ENCODE data around the gene SLC39A12. TPM values are rescaled to one million over a fixed set of nuclear protein-coding genes. Genes with fewer than 3 reads are reported as not detected.

The SLC39A12 gene
- polyA plus RNA-seq, 2 of the 4 experiments (the other 2 are of a cell fraction), result not detected

GRCh38 chr10:18008986-18009385 lies 57.3 kb downstream of the SLC39A12 start:
- no peaks in the 10 kb centered on the region for H3K9me3 ChIP-seq
- FAIRE-seq (no peak), DNase-seq (ENCODE audit: low read depth in 1 of 2, low spot score in 1 of 2) (no peak), ATAC-seq (no peak)
- no peak overlapping the region for H3K4me2 ChIP-seq
- POLR2A ChIA-PET, result no interaction called here
- TF ChIP-seq HOXA7 (CRISPR knock-in tag; IDR thresholded peaks at IDR 0.05) (no peak), FOXS1 (CRISPR knock-in tag; IDR thresholded peaks at IDR 0.05) (no peak), POLR2AphosphoS2 (conservative IDR thresholded peaks at IDR 0.05; ENCODE audit: low read length) (no peak), SREBF2 (IDR thresholded peaks at IDR 0.05) (no peak), CEBPB (IDR thresholded peaks at IDR 0.05) (no peak), JUNB (IDR thresholded peaks at IDR 0.05) (no peak), MAFK (IDR thresholded peaks at IDR 0.05; ENCODE audit: partially characterized antibody) (no peak), GATA3 (IDR thresholded peaks at IDR 0.05; ENCODE audit: borderline replicate concordance) (no peak), ZNF302 (CRISPR knock-in tag; IDR thresholded peaks at IDR 0.05) (no peak), TP53 (CRISPR knock-in tag; IDR thresholded peaks at IDR 0.05) (no peak), HOXB5 (CRISPR knock-in tag; IDR thresholded peaks at IDR 0.05) (no peak)
- TF ChIP-seq, protein P1, sequence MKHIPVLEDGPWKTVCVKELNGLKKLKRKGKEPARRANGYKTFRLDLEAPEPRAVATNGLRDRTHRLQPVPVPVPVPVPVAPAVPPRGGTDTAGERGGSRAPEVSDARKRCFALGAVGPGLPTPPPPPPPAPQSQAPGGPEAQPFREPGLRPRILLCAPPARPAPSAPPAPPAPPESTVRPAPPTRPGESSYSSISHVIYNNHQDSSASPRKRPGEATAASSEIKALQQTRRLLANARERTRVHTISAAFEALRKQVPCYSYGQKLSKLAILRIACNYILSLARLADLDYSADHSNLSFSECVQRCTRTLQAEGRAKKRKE (CRISPR knock-in tag; IDR thresholded peaks at IDR 0.05; ENCODE audit: low read depth), result no peak
- WGBS (ENCODE audit: missing lambda C conversion rate), result 5% methylated on average over 1 of the region's 1 CpG
- no peak overlapping the region for H3K4me3 ChIP-seq
- no peaks in the 10 kb centered on the region for H3K4me1 ChIP-seq
- CTCF ChIA-PET, result no interaction called here
- no peak overlapping the region for H3K27ac ChIP-seq

DNA sequence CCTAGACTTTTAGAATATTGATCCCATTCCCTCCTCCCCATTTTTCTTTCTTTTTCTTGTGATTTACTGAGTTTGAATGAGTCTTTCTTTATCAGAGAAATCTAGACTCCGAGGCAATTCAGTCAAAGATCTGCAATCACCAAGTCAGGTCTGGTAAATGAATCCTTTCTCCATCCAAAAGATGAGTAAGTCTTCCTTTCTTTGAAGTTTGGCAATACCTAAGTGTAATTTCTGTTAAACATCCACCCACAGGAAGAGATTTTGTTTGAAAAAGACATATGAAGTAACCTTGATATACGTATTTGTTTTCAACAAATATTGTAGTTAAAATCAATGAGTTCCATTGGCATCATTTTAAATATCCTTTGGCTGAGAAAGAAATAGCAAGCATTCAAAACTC lies 58.3 kb downstream of the SLC39A12 start:
- 2% methylated on average over 2 of the region's 2 CpGs for WGBS (ENCODE audit: missing lambda C conversion rate)
- ATAC-seq, result no peak
- DNase-seq (ENCODE audit: low read depth in 1 of 2, low spot score in 1 of 2), result no peak

GRCh38 chr10:18020523-18020922 lies 68.8 kb downstream of the SLC39A12 start:
- ChIA-PET POLR2A (no interaction called here), CTCF (no interaction called here)
- no peak overlapping the region for H3K4me2 ChIP-seq
- no peaks in the 10 kb centered on the region; the same call in 2 of the 3 replicates for H3K9me3 ChIP-seq
- WGBS (ENCODE audit: missing lambda C conversion rate), result 0% methylated on average over 1 of the region's 1 CpG
- no peak overlapping the region for H3K4me3 ChIP-seq
- DNase-seq (ENCODE audit: low read depth in 1 of 2, low spot score in 1 of 2), result no peak
- H3K27ac ChIP-seq, result no peak overlapping the region
- ATAC-seq, result no peak
- no peak for FAIRE-seq
- H3K4me1 ChIP-seq, result no peaks in the 10 kb centered on the region
- TF ChIP-seq MAZ (IDR thresholded peaks at IDR 0.05; ENCODE audit: borderline replicate concordance, low read depth, low read length) (no peak), CHD4 (IDR thresholded peaks at IDR 0.05; ENCODE audit: borderline replicate concordance) (no peak), FOXS1 (CRISPR knock-in tag; IDR thresholded peaks at IDR 0.05) (no peak)

More for the DNA sequence above, 58.3 kb downstream of the SLC39A12 start:
- Histone ChIP-seq H3K9me3 (no peaks in the 10 kb centered on the region), H3K4me3 (no peak overlapping the region), H3K4me2 (no peak overlapping the region), H3K27ac (no peak overlapping the region), H3K4me1 (no peaks in the 10 kb centered on the region)
- ChIA-PET POLR2A (no interaction called here), CTCF (no interaction called here)
- no peak for FAIRE-seq
- TF ChIP-seq HOXA7 (CRISPR knock-in tag; IDR thresholded peaks at IDR 0.05) (no peak), CBX8 (IDR thresholded peaks at IDR 0.05) (no peak), ESRRA (IDR thresholded peaks at IDR 0.05; ENCODE audit: borderline replicate concordance, low read length) (no peak), MAZ (IDR thresholded peaks at IDR 0.05; ENCODE audit: borderline replicate concordance, low read depth, low read length) (no peak), PHF8 (IDR thresholded peaks at IDR 0.05; ENCODE audit: borderline replicate concordance, low read depth) (no peak), JUN (IDR thresholded peaks at IDR 0.05) (no peak), HMGXB4 (CRISPR knock-in tag; IDR thresholded peaks at IDR 0.05; ENCODE audit: borderline replicate concordance) (no peak), FOSL2 (IDR thresholded peaks at IDR 0.05) (no peak), FOSL2 (CRISPR knock-in tag; IDR thresholded peaks at IDR 0.05) (no peak)

All from A549 (cell line).